OCI-LY7 (cell line): ENCODE results near the gene PLEKHG7.

Source experiments
- EZH2phosphoT487 ChIP-seq: fragments of 200-600 bp; sonication (generic); IDR thresholded peaks from 2 replicates; pipeline ENCODE4 v1.6.1; 2018; ENCODE audit warnings: low read depth, borderline replicate concordance, mild to moderate bottlenecking, mixed run types, antibody characterized with exemption, low read length, moderate library complexity, mixed read lengths
- TF ChIP-seq, protein P1 (sequence below): fragments of 200-600 bp; sonication (generic); conservative IDR thresholded peaks from 2 replicates; pipeline ENCODE4 v1.5.1; 2014; ENCODE audit warnings: mild to moderate bottlenecking, antibody characterized with exemption, low read length, moderate library complexity, mixed read lengths

DNA sequence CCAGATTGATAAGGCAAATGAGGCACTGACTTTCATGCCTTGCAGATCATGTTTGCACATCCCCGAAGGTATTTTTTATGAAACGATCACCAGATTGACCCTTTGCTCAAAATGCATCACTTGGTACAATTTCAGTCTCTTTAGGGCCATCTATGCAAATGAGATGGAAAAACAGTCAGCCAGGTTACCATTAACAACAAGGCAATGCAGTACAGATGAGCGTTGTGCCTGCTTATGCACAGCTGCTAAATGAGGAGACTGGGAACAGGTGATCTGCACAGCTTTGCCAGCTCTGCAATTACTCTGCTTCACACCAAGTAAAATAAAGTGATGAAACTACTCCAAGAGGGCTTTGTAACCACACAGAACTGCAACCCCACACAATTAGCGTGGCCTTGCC is 26.1 kb upstream of the PLEKHG7 start:
- TF ChIP-seq, protein P1, sequence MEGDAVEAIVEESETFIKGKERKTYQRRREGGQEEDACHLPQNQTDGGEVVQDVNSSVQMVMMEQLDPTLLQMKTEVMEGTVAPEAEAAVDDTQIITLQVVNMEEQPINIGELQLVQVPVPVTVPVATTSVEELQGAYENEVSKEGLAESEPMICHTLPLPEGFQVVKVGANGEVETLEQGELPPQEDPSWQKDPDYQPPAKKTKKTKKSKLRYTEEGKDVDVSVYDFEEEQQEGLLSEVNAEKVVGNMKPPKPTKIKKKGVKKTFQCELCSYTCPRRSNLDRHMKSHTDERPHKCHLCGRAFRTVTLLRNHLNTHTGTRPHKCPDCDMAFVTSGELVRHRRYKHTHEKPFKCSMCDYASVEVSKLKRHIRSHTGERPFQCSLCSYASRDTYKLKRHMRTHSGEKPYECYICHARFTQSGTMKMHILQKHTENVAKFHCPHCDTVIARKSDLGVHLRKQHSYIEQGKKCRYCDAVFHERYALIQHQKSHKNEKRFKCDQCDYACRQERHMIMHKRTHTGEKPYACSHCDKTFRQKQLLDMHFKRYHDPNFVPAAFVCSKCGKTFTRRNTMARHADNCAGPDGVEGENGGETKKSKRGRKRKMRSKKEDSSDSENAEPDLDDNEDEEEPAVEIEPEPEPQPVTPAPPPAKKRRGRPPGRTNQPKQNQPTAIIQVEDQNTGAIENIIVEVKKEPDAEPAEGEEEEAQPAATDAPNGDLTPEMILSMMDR: no peak
- TF ChIP-seq EZH2phosphoT487: no peak
